Measurements from ENCODE around the gene DCBLD2. TPM values are rescaled to one million over a fixed set of nuclear protein-coding genes. Genes with fewer than 3 reads are reported as not detected.

Gene DCBLD2
- total and polyA plus RNA-seq, 9 of the 15 experiments (the other 6 are each of a cell fraction or from before 2014, with no cell fraction given) = 2.7 to 14.6 (median 7.4) TPM

DNA sequence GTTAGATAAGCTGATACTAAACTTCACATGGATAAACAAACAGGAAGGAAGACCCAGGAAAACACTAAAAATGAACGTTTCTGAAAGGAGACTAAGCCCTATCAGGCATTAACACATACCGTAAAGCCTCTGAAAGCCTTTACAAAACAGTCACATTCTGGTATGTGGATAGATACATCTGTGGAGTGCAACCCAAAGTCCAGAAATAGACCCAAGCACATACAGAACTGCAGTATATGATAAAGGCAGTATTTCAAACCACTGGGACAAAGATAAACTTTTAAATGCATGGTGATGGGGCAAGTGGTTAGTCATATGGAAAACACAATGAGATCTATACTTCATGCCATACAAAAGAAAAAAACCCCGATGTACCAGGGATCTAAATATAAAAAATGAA is 26.0 kb downstream of the DCBLD2 start (continued):
- TF ChIP-seq LEF1 (IDR thresholded peaks at IDR 0.05) = peak; percentile 49; the same call in 1 of the 2 replicates
- TF ChIP-seq, protein P1, sequence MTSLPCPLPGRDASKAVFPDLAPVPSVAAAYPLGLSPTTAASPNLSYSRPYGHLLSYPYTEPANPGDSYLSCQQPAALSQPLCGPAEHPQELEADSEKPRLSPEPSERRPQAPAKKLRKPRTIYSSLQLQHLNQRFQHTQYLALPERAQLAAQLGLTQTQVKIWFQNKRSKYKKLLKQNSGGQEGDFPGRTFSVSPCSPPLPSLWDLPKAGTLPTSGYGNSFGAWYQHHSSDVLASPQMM (CRISPR knock-in tag; IDR thresholded peaks at IDR 0.05) = no peak
- no peak for TF ChIP-seq ILF3 (IDR thresholded peaks at IDR 0.05; ENCODE audit: borderline replicate concordance)
- no peak for TF ChIP-seq CSDE1 (IDR thresholded peaks at IDR 0.05)
- TF ChIP-seq ZNF232 (CRISPR knock-in tag; IDR thresholded peaks at IDR 0.05) = no peak
- no peak for TF ChIP-seq SP1 (CRISPR knock-in tag; IDR thresholded peaks at IDR 0.05)
- TF ChIP-seq, protein P2, sequence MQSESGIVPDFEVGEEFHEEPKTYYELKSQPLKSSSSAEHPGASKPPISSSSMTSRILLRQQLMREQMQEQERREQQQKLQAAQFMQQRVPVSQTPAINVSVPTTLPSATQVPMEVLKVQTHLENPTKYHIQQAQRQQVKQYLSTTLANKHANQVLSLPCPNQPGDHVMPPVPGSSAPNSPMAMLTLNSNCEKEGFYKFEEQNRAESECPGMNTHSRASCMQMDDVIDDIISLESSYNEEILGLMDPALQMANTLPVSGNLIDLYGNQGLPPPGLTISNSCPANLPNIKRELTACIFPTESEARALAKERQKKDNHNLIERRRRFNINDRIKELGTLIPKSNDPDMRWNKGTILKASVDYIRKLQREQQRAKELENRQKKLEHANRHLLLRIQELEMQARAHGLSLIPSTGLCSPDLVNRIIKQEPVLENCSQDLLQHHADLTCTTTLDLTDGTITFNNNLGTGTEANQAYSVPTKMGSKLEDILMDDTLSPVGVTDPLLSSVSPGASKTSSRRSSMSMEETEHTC (IDR thresholded peaks at IDR 0.05) = no peak
- peak; percentile 60; the same call in 1 of the 2 replicates for TF ChIP-seq PHB2 (IDR thresholded peaks at IDR 0.05; ENCODE audit: low read depth)
- peak; percentile 37; the same call in 1 of the 2 replicates for TF ChIP-seq DMBX1 (CRISPR knock-in tag; IDR thresholded peaks at IDR 0.05; ENCODE audit: borderline replicate concordance)
- no peak for TF ChIP-seq SETDB1 (IDR thresholded peaks at IDR 0.05; ENCODE audit: low read length)
- no peak for TF ChIP-seq BCOR (IDR thresholded peaks at IDR 0.05)
- no peak for TF ChIP-seq PRPF4 (IDR thresholded peaks at IDR 0.05; ENCODE audit: insufficient read depth, low read depth, low read length, poor library complexity, severe bottlenecking)
- TF ChIP-seq ZFP1 (CRISPR knock-in tag; IDR thresholded peaks at IDR 0.05) = no peak
- TF ChIP-seq ZNF311 (CRISPR knock-in tag; IDR thresholded peaks at IDR 0.05) = peak; percentile 43; the same call in 1 of the 2 replicates
- TF ChIP-seq EP300 (IDR thresholded peaks at IDR 0.05; ENCODE audit: low read length) = peak; percentile 84; the same call in 1 of the 2 replicates
- peak; percentile 54 for TF ChIP-seq FOSL1 (tag; conservative IDR thresholded peaks at IDR 0.05)
- no peak for TF ChIP-seq ZEB2 (IDR thresholded peaks at IDR 0.05)
- peak; percentile 79 for TF ChIP-seq NFIC (IDR thresholded peaks at IDR 0.05)
- no peak for TF ChIP-seq TGIF2 (CRISPR knock-in tag; IDR thresholded peaks at IDR 0.05)
- TF ChIP-seq KAT8 (IDR thresholded peaks at IDR 0.05; ENCODE audit: low read depth) = no peak
- TF ChIP-seq ELF4 (CRISPR knock-in tag; IDR thresholded peaks at IDR 0.05) = no peak
- no peak for TF ChIP-seq XRCC5 (IDR thresholded peaks at IDR 0.05; ENCODE audit: low read depth, low read length)
- TF ChIP-seq, protein P3, sequence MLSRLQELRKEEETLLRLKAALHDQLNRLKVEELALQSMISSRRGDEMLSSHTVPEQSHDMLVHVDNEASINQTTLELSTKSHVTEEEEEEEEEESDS (CRISPR knock-in tag; IDR thresholded peaks at IDR 0.05) = no peak
- TF ChIP-seq, protein P4, sequence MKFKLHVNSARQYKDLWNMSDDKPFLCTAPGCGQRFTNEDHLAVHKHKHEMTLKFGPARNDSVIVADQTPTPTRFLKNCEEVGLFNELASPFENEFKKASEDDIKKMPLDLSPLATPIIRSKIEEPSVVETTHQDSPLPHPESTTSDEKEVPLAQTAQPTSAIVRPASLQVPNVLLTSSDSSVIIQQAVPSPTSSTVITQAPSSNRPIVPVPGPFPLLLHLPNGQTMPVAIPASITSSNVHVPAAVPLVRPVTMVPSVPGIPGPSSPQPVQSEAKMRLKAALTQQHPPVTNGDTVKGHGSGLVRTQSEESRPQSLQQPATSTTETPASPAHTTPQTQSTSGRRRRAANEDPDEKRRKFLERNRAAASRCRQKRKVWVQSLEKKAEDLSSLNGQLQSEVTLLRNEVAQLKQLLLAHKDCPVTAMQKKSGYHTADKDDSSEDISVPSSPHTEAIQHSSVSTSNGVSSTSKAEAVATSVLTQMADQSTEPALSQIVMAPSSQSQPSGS (CRISPR knock-in tag; IDR thresholded peaks at IDR 0.05) = no peak
- no peak for TF ChIP-seq NR2C2 (CRISPR knock-in tag; IDR thresholded peaks at IDR 0.05)
- no peak for TF ChIP-seq NR2C2 (tag; IDR thresholded peaks at IDR 0.05)
- TF ChIP-seq FIP1L1 (IDR thresholded peaks at IDR 0.05; ENCODE audit: low read depth, low read length, poor library complexity, severe bottlenecking) = no peak
- no peak for TF ChIP-seq HMGN3 (IDR thresholded peaks at IDR 0.05; ENCODE audit: borderline replicate concordance, extremely low read depth, insufficient read length, low read depth, low read length)
- TF ChIP-seq TCF3 (CRISPR knock-in tag; IDR thresholded peaks at IDR 0.05) = peak; percentile 92
- TF ChIP-seq POLR2B (IDR thresholded peaks at IDR 0.05; ENCODE audit: low read depth, partially characterized antibody) = no peak
